Endothelial cell of umbilical vein (primary cell): ENCODE results near the gene GGNBP2. TPM values are rescaled to one million over a fixed set of nuclear protein-coding genes. Genes with fewer than 3 reads are reported as not detected.

ENCODE experiments used
- BruUV-seq: library from RNA; stranded (reverse); fragments of 400-500 nt; replicated peaks from 2 replicates; lab custom pipeline; 2021; lab: Mats Ljungman, UMichigan
- CTCF ChIA-PET: fragments of 300-600, 350-600 bp; sonication (Branson Sonifier 250); formaldehyde crosslinking; loops from one replicate; lab custom pipeline; 2021; ENCODE audit warnings: antibody characterized with exemption, inconsistent platforms; lab: Charles Lee
- POLR2A ChIA-PET: fragments of 300-600, 350-600 bp; sonication (Branson Sonifier 250); formaldehyde crosslinking; loops from one replicate; lab custom pipeline; 2021; ENCODE audit warnings: antibody characterized with exemption, inconsistent platforms; lab: Charles Lee
- DNase-seq: peaks from one replicate; pipeline ENCODE4 v3.0.0-alpha.2; 2011; ENCODE audit warnings: low read depth, low spot score
- FAIRE-seq: peaks from 2 replicates; lab custom pipeline; 2011; peaks lifted over from hg19 to GRCh38; lab: Jason Lieb, UNC
- H2AFZ ChIP-seq: 2 replicates; pipeline ENCODE4 v1.6.0; 2012; ENCODE audit warnings: low read depth, low read length, control low read depth, inconsistent platforms
- H3K27ac ChIP-seq: 2 replicates; pipeline ENCODE4 v1.5.1; 2011; ENCODE audit warnings: low read depth, mild to moderate bottlenecking, control low read depth, low read length, moderate library complexity; ENCODE audit not compliant: insufficient read depth
- H3K27me3 ChIP-seq, 2 experiments: 2 replicates each; pipeline versions ENCODE4 v1.6.0 to v1.6.1; 2011; ENCODE audit warnings: low read length in 2 of 2, mixed read lengths in 1 of 2; ENCODE audit not compliant: control insufficient read depth in 2 of 2, insufficient read depth in 2 of 2
- H3K36me3 ChIP-seq, 2 experiments: 2 replicates in 1 of 2; 3 replicates in 1 of 2; pipeline ENCODE4 v1.5.1; 2011; ENCODE audit warnings: low read length in 2 of 2, mild to moderate bottlenecking in 1 of 2, moderate library complexity in 1 of 2; ENCODE audit not compliant: control insufficient read depth in 2 of 2, insufficient read depth in 2 of 2; ENCODE audit errors: extremely low read depth in 1 of 2
- H3K4me1 ChIP-seq: 3 replicates; pipeline ENCODE4 v1.5.1; 2011; ENCODE audit warnings: mild to moderate bottlenecking, low read length; ENCODE audit not compliant: control insufficient read depth, insufficient read depth; ENCODE audit errors: extremely low read depth
- H3K4me2 ChIP-seq: 2 replicates; pipeline ENCODE4 v1.6.1; 2011; ENCODE audit warnings: low read length, control low read depth, mixed read lengths; ENCODE audit not compliant: insufficient read depth
- H3K4me3 ChIP-seq, 3 experiments: fragments of 200-600 bp in 1 of 3; sonication (generic), shearing (Covaris generic) in 1 of 3; replicated peaks in 1 of 3; 2 replicates each; pipeline ENCODE4 v1.5.1; 2011 to 2016; ENCODE audit warnings: control low read depth in 3 of 3, low read length in 3 of 3, mild to moderate bottlenecking in 2 of 3, inconsistent platforms in 1 of 3, low read depth in 1 of 3, moderate library complexity in 1 of 3; ENCODE audit not compliant: insufficient read depth in 1 of 3
- H3K79me2 ChIP-seq: 2 replicates; pipeline ENCODE4 v1.6.0; 2012; ENCODE audit warnings: low read length, inconsistent platforms; ENCODE audit not compliant: control insufficient read depth, insufficient read depth
- H3K9ac ChIP-seq: replicated peaks from 2 replicates; pipeline ENCODE3; 2011; ENCODE audit warnings: low read length, control low read depth; ENCODE audit not compliant: insufficient read depth; ENCODE audit errors: extremely low read depth
- H3K9me1 ChIP-seq: replicated peaks from 3 replicates; pipeline ENCODE4 v1.6.0; 2011; ENCODE audit warnings: mild to moderate bottlenecking, low read length; ENCODE audit not compliant: control insufficient read depth, insufficient read depth; ENCODE audit errors: extremely low read depth
- H3K9me3 ChIP-seq: replicated peaks from 2 replicates; pipeline ENCODE4 v1.5.1; 2012; ENCODE audit warnings: low read length, inconsistent platforms; ENCODE audit not compliant: control insufficient read depth, insufficient read depth
- H4K20me1 ChIP-seq: replicated peaks from 2 replicates; pipeline ENCODE3; 2011; ENCODE audit warnings: mild to moderate bottlenecking, low read length; ENCODE audit not compliant: control insufficient read depth, insufficient read depth; ENCODE audit errors: extremely low read depth
- CTCF ChIP-seq, 2 donors: IDR thresholded peaks; 1 replicate in 1 of 2; 2 replicates in 1 of 2; pipeline ENCODE4 v1.5.1; 2011; ENCODE audit warnings: low read length in 2 of 2, mild to moderate bottlenecking in 2 of 2, moderate library complexity in 2 of 2, control low read depth in 1 of 2, inconsistent platforms in 1 of 2, low read depth in 1 of 2; ENCODE audit not compliant: insufficient read depth in 1 of 2; ENCODE audit errors: extremely low read depth in 1 of 2
- EZH2 ChIP-seq: IDR thresholded peaks from 2 replicates; pipeline ENCODE4 v1.6.1; 2012; ENCODE audit warnings: borderline replicate concordance, low read depth, mild to moderate bottlenecking, moderate library complexity, low read length, inconsistent platforms; ENCODE audit not compliant: severe bottlenecking
- FOS ChIP-seq: IDR thresholded peaks from 2 replicates; pipeline ENCODE4 v1.6.1; 2011; ENCODE audit warnings: mild to moderate bottlenecking, low read length, moderate library complexity, borderline replicate concordance; ENCODE audit not compliant: insufficient read depth
- JUN ChIP-seq: IDR thresholded peaks from 2 replicates; pipeline ENCODE4 v1.6.1; 2011; ENCODE audit warnings: borderline replicate concordance, low read depth; ENCODE audit not compliant: insufficient read length, insufficient read depth
- POLR2A ChIP-seq: IDR thresholded peaks from 2 replicates; pipeline ENCODE4 v1.6.1; 2012; ENCODE audit warnings: low read depth, mild to moderate bottlenecking, control low read depth, low read length
- POLR2AphosphoS5 ChIP-seq: IDR thresholded peaks from 2 replicates; pipeline ENCODE4 v1.6.1; 2012; ENCODE audit warnings: low read depth, mild to moderate bottlenecking, control low read depth, low read length, moderate library complexity; ENCODE audit not compliant: insufficient read depth
- dilution Hi-C: fragments of 300-500 bp; cut with MboI; formaldehyde crosslinking; loops from one replicate; pipeline ENCODE4 v1.15.0; 2019; ENCODE audit warnings: low sequenced_read_pairs; ENCODE audit not compliant: extremely low pct_ligation_motif_present
- intact Hi-C: fragments of 100-400 bp; cut with micrococcal nuclease; formaldehyde crosslinking; loops from one replicate; pipeline ENCODE4 v1.10.0; 2022
- polyA plus RNA-seq, 4 experiments: library from polyadenylated mRNA; depleted of rRNA in 3 of 4; stranded (reverse) in 3 of 4; unstranded in 1 of 4; fragments of >200 nt; gene quantifications; 2 replicates each; pipeline versions ENCODE4 v1.2.1 to v1.2.3, GENCODE V29; 2011 to 2012; ENCODE audit warnings: missing spikeins in 1 of 4
- total RNA-seq: library from RNA; stranded (reverse); gene quantifications from 2 replicates; pipeline ENCODE4 v1.2.3, GENCODE V29; 2021

The GGNBP2 gene
- total and polyA plus RNA-seq, 2 donors (not counting 3 experiments of a cell fraction or from before 2014, with no cell fraction given): 52.6 to 77.6 TPM

DNA sequence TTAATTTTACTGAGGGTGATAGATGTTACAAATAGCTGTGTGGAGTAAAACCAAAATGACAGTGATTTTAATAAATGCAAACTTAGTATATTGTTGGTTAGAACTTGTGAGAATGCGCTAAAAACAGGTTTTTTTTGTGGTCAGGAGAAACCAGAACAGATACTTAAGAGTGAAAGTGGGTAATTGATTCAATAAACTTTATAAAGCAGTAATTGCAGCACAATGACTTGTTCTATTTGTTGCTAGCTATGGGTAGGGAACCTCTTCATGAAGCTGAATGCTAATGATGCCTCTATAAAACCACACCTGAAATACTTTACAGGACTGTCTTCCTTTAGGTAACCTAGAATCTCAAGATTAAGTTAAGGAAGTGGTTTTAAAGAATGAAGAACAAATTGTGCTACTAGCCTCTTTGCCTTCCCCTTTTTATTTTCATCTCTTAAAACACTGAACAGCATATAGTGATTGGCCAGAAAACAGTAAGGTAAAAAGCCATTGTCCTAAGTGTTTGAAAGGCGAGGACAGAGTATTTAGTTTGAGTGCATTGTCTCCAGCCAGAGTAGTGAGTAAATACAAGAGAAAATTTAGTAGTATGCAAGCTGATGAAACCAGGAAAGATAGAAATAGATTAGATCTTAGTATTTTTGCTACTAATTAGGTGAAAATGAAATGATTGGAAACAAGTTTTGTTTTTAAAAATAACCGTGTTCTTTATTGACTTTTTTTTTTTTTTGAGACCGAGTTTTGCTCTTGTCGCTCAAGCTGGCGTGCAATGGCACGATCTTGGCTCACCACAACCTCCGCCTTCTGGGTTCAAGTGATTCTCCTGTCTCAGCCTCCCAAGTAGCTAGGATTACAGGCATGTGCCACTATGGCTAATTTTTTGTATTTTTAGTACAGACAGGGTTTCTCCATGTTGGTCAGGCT is 6.0 kb downstream of the GGNBP2 start:
- CTCF ChIA-PET: interaction anchor here (0.7 to 1.9 kb wide), 2 partner anchors 15 to 870 kb away, joined by 3 to 4 read pairs; no protein-coding TSS in a partner anchor
- POLR2A ChIA-PET: no interaction called here
- peaks cover 23% of the 10 kb centered on the region for H3K4me1 ChIP-seq
- no peaks in the 10 kb centered on the region for H3K9me1 ChIP-seq
- H3K4me2 ChIP-seq: no peak overlapping the region
- no peak overlapping the region for H2AFZ ChIP-seq
- peaks cover 0 to 3% of the 10 kb centered on the region in 2 experiments for H3K36me3 ChIP-seq
- H3K79me2 ChIP-seq: peaks cover 98% of the 10 kb centered on the region
- peaks cover 12% of the 10 kb centered on the region for H4K20me1 ChIP-seq
- intact Hi-C loops (no loop called here), dilution Hi-C loops (no loop called here)
- no peak overlapping the region for H3K9ac ChIP-seq
- FAIRE-seq (no peak), DNase-seq (no peak)
- BruUV-seq: no TSS peak
- no peak overlapping the region for H3K4me3 ChIP-seq
- no peaks in the 10 kb centered on the region for H3K9me3 ChIP-seq
- no peak overlapping the region for H3K27ac ChIP-seq
- TF ChIP-seq CTCF (IDR thresholded peaks at IDR 0.05; ENCODE audit: extremely low read depth in 1 of 2, insufficient read depth in 1 of 2, low read depth in 1 of 2, low read length in 2 of 2) (no peak), EZH2 (no peak), POLR2AphosphoS5 (no peak), POLR2A (no peak), JUN (no peak), FOS (no peak)
- no peaks in the 10 kb centered on the region for H3K27me3 ChIP-seq
